Aorta (tissue), 5 donors: ENCODE results near the gene KCNMA1. TPM values are rescaled to one million over a fixed set of nuclear protein-coding genes. Genes with fewer than 3 reads are reported as not detected.
A peak's percentile ranks its signal among the peaks of the same experiment; 100 is the strongest.

Experiments
- ATAC-seq: fragments of 200-7000 bp; cut with Tn5 transposase; one replicate; pipeline ENCODE4 v1.9.1; 2022; ENCODE audit warnings: moderate library complexity; ENCODE audit not compliant: low FRiP score
- DNase-seq, 2 donors: peaks; one replicate each; pipeline ENCODE4 v3.0.0-alpha.2; 2020
- H3K27ac ChIP-seq, 2 donors: one replicate each; pipeline ENCODE4 v1.5.1; 2013; ENCODE audit warnings: low read length in 2 of 2, mild to moderate bottlenecking in 2 of 2, moderate library complexity in 2 of 2, control low read depth in 1 of 2, inconsistent platforms in 1 of 2, low read depth in 1 of 2
- H3K27me3 ChIP-seq, 2 donors: one replicate each; pipeline ENCODE4 v1.6.1; 2013; ENCODE audit warnings: control low read depth in 1 of 2, low read length in 1 of 2, mild to moderate bottlenecking in 1 of 2, moderate library complexity in 1 of 2; ENCODE audit not compliant: insufficient read depth in 2 of 2, control insufficient read depth in 1 of 2
- H3K36me3 ChIP-seq, 2 donors: one replicate each; pipeline ENCODE4 v1.6.1; 2013; ENCODE audit warnings: control low read depth in 1 of 2, low read length in 1 of 2, mild to moderate bottlenecking in 1 of 2; ENCODE audit not compliant: insufficient read depth in 2 of 2, control insufficient read depth in 1 of 2
- H3K4me1 ChIP-seq, 2 donors: one replicate each; pipeline ENCODE4 v1.6.1; 2013; ENCODE audit warnings: low read length in 2 of 2, control low read depth in 1 of 2, mild to moderate bottlenecking in 1 of 2, moderate library complexity in 1 of 2; ENCODE audit not compliant: insufficient read depth in 2 of 2, control insufficient read depth in 1 of 2
- H3K4me3 ChIP-seq, 2 donors: one replicate each; pipeline ENCODE4 v1.5.1; 2013; ENCODE audit warnings: low read length in 2 of 2, control low read depth in 1 of 2, mild to moderate bottlenecking in 1 of 2
- H3K9me3 ChIP-seq: one replicate; pipeline ENCODE4 v1.6.1; 2013; ENCODE audit warnings: mild to moderate bottlenecking, low read length; ENCODE audit not compliant: control insufficient read depth
- WGBS, 2 donors: extraction: QIAGEN DNeasy Blood & Tissue Kit; methylation state at CpG; one replicate each; pipeline ENCODE4 v1.1.7; 2013; 5-methylcytosine and 5-hydroxymethylcytosine counted together
- intact Hi-C, 2 donors: fragments of 100-400 bp; cut with DNase I; formaldehyde crosslinking; loops; one replicate each; pipeline versions ENCODE4 v1.14.2 to v1.15.0; 2022
- polyA plus RNA-seq, 2 donors: library from polyadenylated mRNA; stranded (reverse); fragments of 200-250 nt; gene quantifications; one replicate each; pipeline ENCODE4 v1.2.3, GENCODE V29; 2013
- total RNA-seq, 2 donors: library from RNA; stranded (reverse); fragmentation: NEBNext Ultra II Directional; extraction: Animal tissue kit (Norgen Biotek cat#: 25700); gene quantifications; one replicate each; pipeline ENCODE4 v1.2.1, GENCODE V29; 2021
- donor health status: healthy with polysubstance abuse.
- donor health status: Bipolar disorder and iron deficiency.
- donor health status: DM: no; HTN: no; CAD: no.
- donor health status: DM: no; HTN: no; CAD: no.
- donor health status: DM: yes; HTN: yes; CAD: no.

The KCNMA1 gene
- total and polyA plus RNA-seq, 4 donors: 36.8 to 163 (median 125) TPM

- intact Hi-C loops: loop anchor here (5.0 to 10.0 kb wide), 6 partner anchors 65 to 575 kb away; no protein-coding TSS in a partner anchor
- H3K4me3 ChIP-seq: no peak overlapping the region
- H3K36me3 ChIP-seq: no peaks in the 10 kb centered on the region
- DNase-seq (no peak), ATAC-seq (no peak)
- H3K4me1 ChIP-seq: peaks cover 2% of the 10 kb centered on the region in 2 donors
- H3K27me3 ChIP-seq: no peaks in the 10 kb centered on the region
- H3K27ac ChIP-seq: no peak overlapping the region
- no peaks in the 10 kb centered on the region for H3K9me3 ChIP-seq
These were observed 460.4 kb downstream of the KCNMA1 start for GRCh38 chr10:77177161-77177560.

GRCh38 chr10:77176232-77176631 lies 461.4 kb downstream of the KCNMA1 start:
- no peaks in the 10 kb centered on the region for H3K9me3 ChIP-seq
- H3K27me3 ChIP-seq: no peaks in the 10 kb centered on the region
- no peak for ATAC-seq
- DNase-seq: no peak
- H3K36me3 ChIP-seq: no peaks in the 10 kb centered on the region
- intact Hi-C loops: loop anchor here (5.0 to 10.0 kb wide), 6 partner anchors 66 to 576 kb away; no protein-coding TSS in a partner anchor
- H3K4me3 ChIP-seq: no peak overlapping the region
- 89 to 92% methylated on average over 3 of the region's 3 CpGs for WGBS, 2 donors
- no peak overlapping the region for H3K27ac ChIP-seq
- peaks cover 2% of the 10 kb centered on the region in 2 donors for H3K4me1 ChIP-seq

DNA sequence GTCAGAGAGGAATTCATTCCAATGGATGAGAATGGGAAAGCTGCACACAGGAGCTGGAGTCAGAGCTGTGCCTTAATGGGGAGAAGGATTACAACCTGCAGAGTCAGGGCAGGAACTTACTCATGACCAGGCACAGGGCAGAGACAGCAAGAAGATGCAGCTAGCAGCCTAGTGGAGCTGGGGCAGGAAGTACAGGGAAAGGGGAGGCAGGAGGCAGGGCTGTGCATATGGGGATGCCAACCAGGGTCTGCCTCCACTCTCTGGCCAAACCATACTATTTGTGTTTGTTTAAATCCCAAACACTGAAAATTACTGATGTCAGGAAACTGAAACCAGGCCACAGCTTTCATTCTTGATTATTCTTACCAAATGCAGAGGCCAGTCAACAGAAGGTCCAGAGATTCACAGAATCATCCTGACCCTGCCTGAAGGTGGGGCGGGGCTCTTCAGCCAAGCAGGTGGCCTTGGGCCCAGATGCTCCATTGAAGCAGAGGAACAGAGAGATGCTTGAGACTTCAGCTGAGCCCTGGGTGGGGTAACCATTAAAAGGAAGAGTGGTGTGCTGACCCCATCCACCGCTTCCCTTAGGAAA lies 461.9 kb downstream of the KCNMA1 start:
- ATAC-seq: no peak
- 97 to 100% methylated on average over 2 of the region's 2 CpGs for WGBS, 2 donors

GRCh38 chr10:77173615-77174461 lies 463.8 kb downstream of the KCNMA1 start:
- Histone ChIP-seq H3K27ac (no peak overlapping the region), H3K9me3 (no peaks in the 10 kb centered on the region), H3K36me3 (no peaks in the 10 kb centered on the region), H3K27me3 (no peaks in the 10 kb centered on the region), H3K4me1 (peaks cover 0 to 2% of the 10 kb centered on the region in 2 donors), H3K4me3 (no peak overlapping the region)
- intact Hi-C loops: loop anchor here (2.0 to 10.0 kb wide), 5 partner anchors 121 to 583 kb away; no protein-coding TSS in a partner anchor
- peak; percentile 76 to 86 for DNase-seq
- peak; percentile 88 for ATAC-seq
- WGBS, 2 donors: 32 to 38% methylated on average over 4 of the region's 4 CpGs

More for the DNA sequence above, 461.9 kb downstream of the KCNMA1 start:
- peaks cover 2% of the 10 kb centered on the region in 2 donors for H3K4me1 ChIP-seq
- peak overlapping the region in 1 of 2 donors; percentile 16 for H3K27ac ChIP-seq
- H3K36me3 ChIP-seq: no peaks in the 10 kb centered on the region
- no peaks in the 10 kb centered on the region for H3K9me3 ChIP-seq
- intact Hi-C loops: loop anchor here (2.0 to 10.0 kb wide), 7 partner anchors 67 to 577 kb away; no protein-coding TSS in a partner anchor
- no peaks in the 10 kb centered on the region for H3K27me3 ChIP-seq
- no peak for DNase-seq
- H3K4me3 ChIP-seq: no peak overlapping the region

GRCh38 chr10:77172086-77172485 lies 465.5 kb downstream of the KCNMA1 start:
- intact Hi-C loops: loop anchor here (5.0 to 10.0 kb wide), 4 partner anchors 123 to 585 kb away; no protein-coding TSS in a partner anchor

DNA sequence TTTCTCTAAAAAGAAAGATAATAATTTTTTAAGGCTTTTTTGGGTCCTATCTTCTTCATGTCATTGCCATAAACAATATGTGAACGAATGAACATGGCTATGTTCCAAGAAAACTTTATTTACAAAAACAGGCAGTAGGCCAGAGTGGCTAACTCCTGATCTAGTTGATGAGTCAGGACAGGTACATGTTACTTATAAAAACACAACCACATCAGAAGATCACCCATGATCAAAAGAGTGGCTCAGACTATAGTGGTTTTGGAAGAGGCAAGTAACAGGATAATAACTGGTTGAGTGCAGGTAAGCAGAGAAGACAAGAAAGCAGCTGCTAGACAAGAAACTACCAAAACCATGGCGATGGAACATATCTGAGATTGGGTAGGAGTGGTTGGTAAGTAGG lies 468.7 kb downstream of the KCNMA1 start:
- Histone ChIP-seq H3K9me3 (no peaks in the 10 kb centered on the region), H3K36me3 (no peaks in the 10 kb centered on the region), H3K4me1 (peaks cover 0 to 2% of the 10 kb centered on the region in 2 donors), H3K27me3 (no peaks in the 10 kb centered on the region), H3K4me3 (no peak overlapping the region), H3K27ac (no peak overlapping the region)
- ATAC-seq: no peak
- intact Hi-C loops: loop anchor here in 1 of 2 donors (2.0 kb wide), 1 partner anchor 474 kb away; no protein-coding TSS in a partner anchor
- DNase-seq: no peak
- 14 to 18% methylated on average over 2 of the region's 2 CpGs for whole genome bisulfite sequencing, 2 donors

More at GRCh38 chr10:77172086-77172485, 465.5 kb downstream of the KCNMA1 start:
- Histone ChIP-seq H3K4me3 (no peak overlapping the region), H3K36me3 (no peaks in the 10 kb centered on the region), H3K27me3 (no peaks in the 10 kb centered on the region), H3K4me1 (peaks cover 0 to 2% of the 10 kb centered on the region in 2 donors), H3K9me3 (no peaks in the 10 kb centered on the region), H3K27ac (no peak overlapping the region)
- DNase-seq (no peak), ATAC-seq (no peak)
- WGBS, 2 donors: 60 to 70% methylated on average over 4 of the region's 4 CpGs

- H3K36me3 ChIP-seq: no peaks in the 10 kb centered on the region
- ATAC-seq (no peak), DNase-seq (no peak)
- H3K9me3 ChIP-seq: no peaks in the 10 kb centered on the region
- peaks cover 2 to 6% of the 10 kb centered on the region in 2 donors for H3K4me1 ChIP-seq
- no peak overlapping the region for H3K4me3 ChIP-seq
- intact Hi-C loops: loop anchor here in 1 of 2 donors (2.0 kb wide), 1 partner anchor 475 kb away; no protein-coding TSS in a partner anchor
- no peak overlapping the region for H3K27ac ChIP-seq
- H3K27me3 ChIP-seq: no peaks in the 10 kb centered on the region
- 89% methylated on average over 2 of the region's 2 CpGs for WGBS, 2 donors
These were observed 469.4 kb downstream of the KCNMA1 start for GRCh38 chr10:77168161-77168560.

GRCh38 chr10:77165445-77166208 lies 472.0 kb downstream of the KCNMA1 start:
- DNase-seq: no peak
- H3K27ac ChIP-seq: no peak overlapping the region
- peak; percentile 80 for ATAC-seq
- no peaks in the 10 kb centered on the region for H3K9me3 ChIP-seq
- H3K4me3 ChIP-seq: peak overlapping the region in 1 of 2 donors; percentile 28
- no peaks in the 10 kb centered on the region for H3K27me3 ChIP-seq
- 11 to 14% methylated on average over 13 of the region's 13 CpGs for WGBS, 2 donors
- H3K36me3 ChIP-seq: no peaks in the 10 kb centered on the region
- intact Hi-C loops: loop anchor here in 1 of 2 donors (1.0 to 2.0 kb wide), 2 partner anchors 480 to 545 kb away; no protein-coding TSS in a partner anchor
- H3K4me1 ChIP-seq: peaks cover 5 to 11% of the 10 kb centered on the region in 2 donors
